Neural cell (in vitro differentiated cells): ENCODE results near the gene FGF21. TPM values are rescaled to one million over a fixed set of nuclear protein-coding genes. Genes with fewer than 3 reads are reported as not detected.

Experiments used
- H2AFZ ChIP-seq: fragments of 200-600, 300-800 bp; sonication (generic), shearing (Covaris generic); 2 replicates; pipeline ENCODE4 v1.6.0; 2014; ENCODE audit warnings: low read depth, mild to moderate bottlenecking, antibody characterized with exemption, low read length, moderate library complexity
- H3F3A ChIP-seq: fragments of 200-600 bp; shearing (Covaris generic); 2 replicates; pipeline ENCODE4 v1.6.1; 2016; ENCODE audit warnings: mild to moderate bottlenecking, moderate library complexity, mixed read lengths, antibody characterized with exemption, low read length; ENCODE audit not compliant: insufficient read depth, poor library complexity, severe bottlenecking
- H3K27ac ChIP-seq: fragments of 200-600, 300-800 bp; sonication (generic), shearing (Covaris generic); 2 replicates; pipeline ENCODE4 v1.5.1; 2014; ENCODE audit warnings: mild to moderate bottlenecking, low read length, moderate library complexity
- H3K27me3 ChIP-seq: fragments of 300-800, 200-600 bp; sonication (generic), shearing (Covaris generic); 2 replicates; pipeline ENCODE4 v1.6.0; 2014; ENCODE audit warnings: mild to moderate bottlenecking, low read depth, low read length, moderate library complexity; ENCODE audit not compliant: insufficient read depth
- H3K36me3 ChIP-seq: fragments of 300-800, 200-600 bp; sonication (generic), shearing (Covaris generic); 2 replicates; pipeline ENCODE4 v1.5.1; 2014; ENCODE audit warnings: mild to moderate bottlenecking, antibody characterized with exemption, low read length, moderate library complexity; ENCODE audit not compliant: insufficient read depth
- H3K4me2 ChIP-seq: fragments of 300-800, 200-600 bp; sonication (generic), shearing (Covaris generic); 2 replicates; pipeline ENCODE4 v1.6.0; 2014; ENCODE audit warnings: mild to moderate bottlenecking, low read length
- H3K4me3 ChIP-seq: fragments of 300-800, 200-600 bp; sonication (generic), shearing (Covaris generic); 2 replicates; pipeline ENCODE4 v1.5.1; 2014; ENCODE audit warnings: mild to moderate bottlenecking, low read length, moderate library complexity
- H3K79me2 ChIP-seq: fragments of 200-600 bp; shearing (Covaris generic); replicated peaks from 2 replicates; pipeline ENCODE4 v1.6.0; 2014; ENCODE audit warnings: mild to moderate bottlenecking, low read length, moderate library complexity; ENCODE audit not compliant: insufficient read depth
- H3K9ac ChIP-seq: fragments of 300-800, 200-600 bp; sonication (generic), shearing (Covaris generic); 2 replicates; pipeline ENCODE4 v1.6.1; 2016; ENCODE audit warnings: mild to moderate bottlenecking, low read length, mixed read lengths
- H3K9me2 ChIP-seq: fragments of 200-600 bp; shearing (Covaris generic); 2 replicates; pipeline ENCODE4 v1.6.1; 2016; ENCODE audit warnings: mild to moderate bottlenecking, low read length, mixed read lengths; ENCODE audit not compliant: insufficient read depth
- H3K9me3 ChIP-seq: fragments of 200-600, 300-800 bp; sonication (generic), shearing (Covaris generic); 2 replicates; pipeline ENCODE4 v1.6.1; 2016; ENCODE audit warnings: mild to moderate bottlenecking, mixed run types, low read length, moderate library complexity, mixed read lengths
- H4K20me1 ChIP-seq: fragments of 200-600 bp; shearing (Covaris generic); 2 replicates; pipeline ENCODE4 v1.6.1; 2016; ENCODE audit warnings: mild to moderate bottlenecking, mixed run types; ENCODE audit not compliant: insufficient read depth
- EP300 ChIP-seq: fragments of 450-650 bp; conservative IDR thresholded peaks from 2 replicates; pipeline ENCODE4 v1.6.1; 2014; ENCODE audit warnings: antibody characterized with exemption, mild to moderate bottlenecking, moderate library complexity; ENCODE audit not compliant: poor library complexity, severe bottlenecking
- EZH2 ChIP-seq: fragments of 200-600, 300-800 bp; shearing (Covaris generic), sonication (generic); IDR thresholded peaks from 2 replicates; pipeline ENCODE4 v1.6.1; 2014; ENCODE audit warnings: antibody characterized with exemption, low read length, borderline replicate concordance, mild to moderate bottlenecking; ENCODE audit not compliant: insufficient read depth, poor library complexity, severe bottlenecking
- MXI1 ChIP-seq: fragments of 450-650 bp; conservative IDR thresholded peaks from 2 replicates; pipeline ENCODE4 v1.6.1; 2014; ENCODE audit warnings: antibody characterized with exemption, mild to moderate bottlenecking; ENCODE audit not compliant: poor library complexity, severe bottlenecking
- POLR2AphosphoS5 ChIP-seq: IDR thresholded peaks from 2 replicates; pipeline ENCODE4 v1.6.1; 2012
- RAD21 ChIP-seq: fragments of 450-650 bp; conservative IDR thresholded peaks from 2 replicates; pipeline ENCODE4 v1.6.1; 2014; ENCODE audit warnings: antibody characterized with exemption, mild to moderate bottlenecking, moderate library complexity
- SMC3 ChIP-seq: fragments of 450-650 bp; conservative IDR thresholded peaks from 2 replicates; pipeline ENCODE4 v1.6.1; 2014; ENCODE audit warnings: antibody characterized with exemption, mild to moderate bottlenecking, moderate library complexity; ENCODE audit not compliant: poor library complexity
- TAF1 ChIP-seq: IDR thresholded peaks from 2 replicates; pipeline ENCODE4 v1.6.1; 2012; ENCODE audit warnings: low read depth
- polyA plus RNA-seq: library from polyadenylated mRNA; depleted of rRNA; stranded (reverse); fragments of >200 nt; gene quantifications from 2 replicates; pipeline ENCODE4 v1.2.3, GENCODE V29; 2014
- TF ChIP-seq, protein P1 (sequence below): fragments of 450-650 bp; IDR thresholded peaks from 2 replicates; pipeline ENCODE4 v1.5.1; 2014; ENCODE audit warnings: antibody characterized with exemption, mild to moderate bottlenecking, moderate library complexity; ENCODE audit not compliant: poor library complexity, severe bottlenecking
- TF ChIP-seq, protein P2 (sequence below): IDR thresholded peaks from 2 replicates; pipeline ENCODE4 v1.6.1; 2012; ENCODE audit warnings: borderline replicate concordance

The FGF21 gene
- polyA plus RNA-seq, 1 donor from 2014 or later = not detected

GRCh38 chr19:48731452-48731851 is 23.9 kb upstream of the FGF21 start:
- H3K9me2 ChIP-seq = no peaks in the 10 kb centered on the region
- H3K27ac ChIP-seq = no peak overlapping the region
- H2AFZ ChIP-seq = no peak overlapping the region
- no peaks in the 10 kb centered on the region for H3K36me3 ChIP-seq
- H3K9me3 ChIP-seq = no peaks in the 10 kb centered on the region
- no peak overlapping the region for H3K4me2 ChIP-seq
- H3K27me3 ChIP-seq = peaks cover 8% of the 10 kb centered on the region
- no peaks in the 10 kb centered on the region for H4K20me1 ChIP-seq
- no peaks in the 10 kb centered on the region for H3K79me2 ChIP-seq
- H3F3A ChIP-seq = no peaks in the 10 kb centered on the region
- no peak overlapping the region for H3K4me3 ChIP-seq
- TF ChIP-seq RAD21 (no peak), TAF1 (no peak), POLR2AphosphoS5 (no peak), EZH2 (no peak), MXI1 (no peak), SMC3 (no peak), EP300 (no peak)
- TF ChIP-seq, protein P1, sequence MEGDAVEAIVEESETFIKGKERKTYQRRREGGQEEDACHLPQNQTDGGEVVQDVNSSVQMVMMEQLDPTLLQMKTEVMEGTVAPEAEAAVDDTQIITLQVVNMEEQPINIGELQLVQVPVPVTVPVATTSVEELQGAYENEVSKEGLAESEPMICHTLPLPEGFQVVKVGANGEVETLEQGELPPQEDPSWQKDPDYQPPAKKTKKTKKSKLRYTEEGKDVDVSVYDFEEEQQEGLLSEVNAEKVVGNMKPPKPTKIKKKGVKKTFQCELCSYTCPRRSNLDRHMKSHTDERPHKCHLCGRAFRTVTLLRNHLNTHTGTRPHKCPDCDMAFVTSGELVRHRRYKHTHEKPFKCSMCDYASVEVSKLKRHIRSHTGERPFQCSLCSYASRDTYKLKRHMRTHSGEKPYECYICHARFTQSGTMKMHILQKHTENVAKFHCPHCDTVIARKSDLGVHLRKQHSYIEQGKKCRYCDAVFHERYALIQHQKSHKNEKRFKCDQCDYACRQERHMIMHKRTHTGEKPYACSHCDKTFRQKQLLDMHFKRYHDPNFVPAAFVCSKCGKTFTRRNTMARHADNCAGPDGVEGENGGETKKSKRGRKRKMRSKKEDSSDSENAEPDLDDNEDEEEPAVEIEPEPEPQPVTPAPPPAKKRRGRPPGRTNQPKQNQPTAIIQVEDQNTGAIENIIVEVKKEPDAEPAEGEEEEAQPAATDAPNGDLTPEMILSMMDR = no peak
- TF ChIP-seq, protein P2, sequence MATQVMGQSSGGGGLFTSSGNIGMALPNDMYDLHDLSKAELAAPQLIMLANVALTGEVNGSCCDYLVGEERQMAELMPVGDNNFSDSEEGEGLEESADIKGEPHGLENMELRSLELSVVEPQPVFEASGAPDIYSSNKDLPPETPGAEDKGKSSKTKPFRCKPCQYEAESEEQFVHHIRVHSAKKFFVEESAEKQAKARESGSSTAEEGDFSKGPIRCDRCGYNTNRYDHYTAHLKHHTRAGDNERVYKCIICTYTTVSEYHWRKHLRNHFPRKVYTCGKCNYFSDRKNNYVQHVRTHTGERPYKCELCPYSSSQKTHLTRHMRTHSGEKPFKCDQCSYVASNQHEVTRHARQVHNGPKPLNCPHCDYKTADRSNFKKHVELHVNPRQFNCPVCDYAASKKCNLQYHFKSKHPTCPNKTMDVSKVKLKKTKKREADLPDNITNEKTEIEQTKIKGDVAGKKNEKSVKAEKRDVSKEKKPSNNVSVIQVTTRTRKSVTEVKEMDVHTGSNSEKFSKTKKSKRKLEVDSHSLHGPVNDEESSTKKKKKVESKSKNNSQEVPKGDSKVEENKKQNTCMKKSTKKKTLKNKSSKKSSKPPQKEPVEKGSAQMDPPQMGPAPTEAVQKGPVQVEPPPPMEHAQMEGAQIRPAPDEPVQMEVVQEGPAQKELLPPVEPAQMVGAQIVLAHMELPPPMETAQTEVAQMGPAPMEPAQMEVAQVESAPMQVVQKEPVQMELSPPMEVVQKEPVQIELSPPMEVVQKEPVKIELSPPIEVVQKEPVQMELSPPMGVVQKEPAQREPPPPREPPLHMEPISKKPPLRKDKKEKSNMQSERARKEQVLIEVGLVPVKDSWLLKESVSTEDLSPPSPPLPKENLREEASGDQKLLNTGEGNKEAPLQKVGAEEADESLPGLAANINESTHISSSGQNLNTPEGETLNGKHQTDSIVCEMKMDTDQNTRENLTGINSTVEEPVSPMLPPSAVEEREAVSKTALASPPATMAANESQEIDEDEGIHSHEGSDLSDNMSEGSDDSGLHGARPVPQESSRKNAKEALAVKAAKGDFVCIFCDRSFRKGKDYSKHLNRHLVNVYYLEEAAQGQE = no peak
- H3K9ac ChIP-seq = no peak overlapping the region

DNA sequence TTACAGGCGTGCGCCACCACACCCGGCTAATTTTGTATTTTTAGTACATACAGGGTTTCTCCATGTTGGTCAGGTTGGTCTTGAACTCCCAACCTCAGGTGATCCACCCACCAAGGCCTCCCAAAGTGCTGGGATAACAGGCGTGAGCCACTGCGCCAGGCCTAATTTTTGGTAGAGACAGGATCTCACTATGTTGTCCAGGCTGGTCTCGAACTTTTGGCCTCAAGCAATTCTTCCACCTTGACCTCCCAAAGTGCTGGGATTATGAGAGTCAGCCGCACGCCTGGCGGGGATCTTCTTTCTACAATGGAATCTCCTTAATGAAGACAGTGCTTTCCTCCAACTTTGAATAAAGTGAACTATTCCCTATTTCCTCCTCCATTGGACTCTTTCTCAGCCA is 20.7 kb upstream of the FGF21 start:
- no peak overlapping the region for H3K9ac ChIP-seq
- no peaks in the 10 kb centered on the region for H3K9me2 ChIP-seq
- no peaks in the 10 kb centered on the region for H3K36me3 ChIP-seq
- H3F3A ChIP-seq = no peaks in the 10 kb centered on the region
- no peak overlapping the region for H3K4me3 ChIP-seq
- H3K9me3 ChIP-seq = no peaks in the 10 kb centered on the region
- H3K79me2 ChIP-seq = no peaks in the 10 kb centered on the region
- no peak overlapping the region for H3K4me2 ChIP-seq
- no peak overlapping the region for H2AFZ ChIP-seq
- no peak for TF ChIP-seq RAD21
- TF ChIP-seq POLR2AphosphoS5 = no peak
- TF ChIP-seq SMC3 = no peak
- TF ChIP-seq, protein P2 = no peak
- no peak for TF ChIP-seq EZH2
- TF ChIP-seq TAF1 = no peak
- TF ChIP-seq EP300 = no peak
- no peak for TF ChIP-seq MXI1
- TF ChIP-seq, protein P1 = no peak
- peaks cover 8% of the 10 kb centered on the region for H3K27me3 ChIP-seq
- H4K20me1 ChIP-seq = no peaks in the 10 kb centered on the region
- H3K27ac ChIP-seq = no peak overlapping the region
